Progenitor cell of endocrine pancreas (in vitro differentiated cells): ENCODE results near the gene LRRC3. TPM values are rescaled to one million over a fixed set of nuclear protein-coding genes. Genes with fewer than 3 reads are reported as not detected.

Source experiments
- DNase-seq: peaks from one replicate; pipeline ENCODE4 v3.0.0; 2021; ENCODE audit warnings: low spot score; ENCODE audit not compliant: unreplicated experiment
- H3K27ac Mint-ChIP-seq: 2 replicates; pipeline ENCODE4 v1.8.0; 2021; ENCODE audit warnings: mild to moderate bottlenecking, moderate library complexity, mixed read lengths
- H3K27me3 Mint-ChIP-seq: 2 replicates; pipeline ENCODE4 v1.8.0; 2021; ENCODE audit warnings: mixed read lengths
- H3K36me3 Mint-ChIP-seq: 2 replicates; pipeline ENCODE4 v1.8.0; 2022; ENCODE audit warnings: mixed read lengths; ENCODE audit not compliant: insufficient read depth
- H3K4me1 Mint-ChIP-seq: 2 replicates; pipeline ENCODE4 v1.8.0; 2021; ENCODE audit warnings: low read depth, mixed read lengths
- H3K4me3 Mint-ChIP-seq: 2 replicates; pipeline ENCODE4 v1.8.0; 2021; ENCODE audit warnings: low read depth, mild to moderate bottlenecking, moderate library complexity, mixed read lengths
- H3K9me3 Mint-ChIP-seq: 2 replicates; pipeline ENCODE4 v1.8.0; 2021; ENCODE audit warnings: low read depth, mixed read lengths
- CTCF ChIP-seq: fragments of 200-600 bp; sonication (generic); IDR thresholded peaks from one replicate; pipeline ENCODE4 v1.5.0; 2021; ENCODE audit warnings: antibody characterized with exemption, mild to moderate bottlenecking; ENCODE audit not compliant: unreplicated experiment
- total RNA-seq: library from RNA; stranded (reverse); gene quantifications from 2 replicates; pipeline ENCODE4 v1.2.1, GENCODE V29; 2021

LRRC3 gene
- total RNA-seq, 1 donor from 2014 or later = 5.1 TPM

- DNase-seq = no peak
- H3K27ac Mint-ChIP-seq = no peak overlapping the region
- no peaks in the 10 kb centered on the region for H3K27me3 Mint-ChIP-seq
- H3K4me3 Mint-ChIP-seq = no peak overlapping the region
- no peak for TF ChIP-seq CTCF
- H3K36me3 Mint-ChIP-seq = no peaks in the 10 kb centered on the region
- H3K4me1 Mint-ChIP-seq = no peaks in the 10 kb centered on the region
- H3K9me3 Mint-ChIP-seq = no peaks in the 10 kb centered on the region
These were observed 14.9 kb upstream of the LRRC3 start for GRCh38 chr21:44440241-44441040.

GRCh38 chr21:44441041-44441400 is 14.3 kb upstream of the LRRC3 start:
- DNase-seq = no peak
- Mint-ChIP-seq H3K36me3 (no peaks in the 10 kb centered on the region), H3K4me3 (no peak overlapping the region), H3K27ac (no peak overlapping the region), H3K4me1 (no peaks in the 10 kb centered on the region), H3K27me3 (no peaks in the 10 kb centered on the region), H3K9me3 (no peaks in the 10 kb centered on the region)
- TF ChIP-seq CTCF = no peak

GRCh38 chr21:44441581-44442265 is 13.6 kb upstream of the LRRC3 start:
- H3K4me3 Mint-ChIP-seq = no peak overlapping the region
- H3K36me3 Mint-ChIP-seq = no peaks in the 10 kb centered on the region
- no peaks in the 10 kb centered on the region for H3K27me3 Mint-ChIP-seq
- no peak for TF ChIP-seq CTCF
- no peak for DNase-seq
- H3K27ac Mint-ChIP-seq = no peak overlapping the region
- H3K9me3 Mint-ChIP-seq = no peaks in the 10 kb centered on the region
- H3K4me1 Mint-ChIP-seq = no peaks in the 10 kb centered on the region

GRCh38 chr21:44442266-44443125 is 12.8 kb upstream of the LRRC3 start:
- H3K4me1 Mint-ChIP-seq = no peaks in the 10 kb centered on the region
- H3K27me3 Mint-ChIP-seq = no peaks in the 10 kb centered on the region
- no peak overlapping the region for H3K4me3 Mint-ChIP-seq
- DNase-seq = no peak
- no peaks in the 10 kb centered on the region for H3K36me3 Mint-ChIP-seq
- no peaks in the 10 kb centered on the region for H3K9me3 Mint-ChIP-seq
- no peak overlapping the region for H3K27ac Mint-ChIP-seq
- no peak for TF ChIP-seq CTCF

- no peak for TF ChIP-seq CTCF
- H3K4me1 Mint-ChIP-seq = no peaks in the 10 kb centered on the region
- no peaks in the 10 kb centered on the region for H3K27me3 Mint-ChIP-seq
- H3K4me3 Mint-ChIP-seq = no peak overlapping the region
- H3K9me3 Mint-ChIP-seq = no peaks in the 10 kb centered on the region
- H3K27ac Mint-ChIP-seq = no peak overlapping the region
- no peak for DNase-seq
- H3K36me3 Mint-ChIP-seq = no peaks in the 10 kb centered on the region
These were observed 11.9 kb upstream of the LRRC3 start for GRCh38 chr21:44443291-44443890.
